HG03025 (cell line): ENCODE data around the gene NMNAT1.
"Not testable (repeated sequence)": the region's sequence is repeated elsewhere in the genome, so short reads cannot be mapped to it uniquely, and the experiment has no call there.

ENCODE experiments used
- ATAC-seq: cut with Tn5 transposase; IDR thresholded peaks from one replicate; pipeline ENCODE4 v1.9.1; 2021; ENCODE audit warnings: mild to moderate bottlenecking, moderate library complexity; ENCODE audit not compliant: unreplicated experiment, low FRiP score

The NMNAT1 gene

DNA sequence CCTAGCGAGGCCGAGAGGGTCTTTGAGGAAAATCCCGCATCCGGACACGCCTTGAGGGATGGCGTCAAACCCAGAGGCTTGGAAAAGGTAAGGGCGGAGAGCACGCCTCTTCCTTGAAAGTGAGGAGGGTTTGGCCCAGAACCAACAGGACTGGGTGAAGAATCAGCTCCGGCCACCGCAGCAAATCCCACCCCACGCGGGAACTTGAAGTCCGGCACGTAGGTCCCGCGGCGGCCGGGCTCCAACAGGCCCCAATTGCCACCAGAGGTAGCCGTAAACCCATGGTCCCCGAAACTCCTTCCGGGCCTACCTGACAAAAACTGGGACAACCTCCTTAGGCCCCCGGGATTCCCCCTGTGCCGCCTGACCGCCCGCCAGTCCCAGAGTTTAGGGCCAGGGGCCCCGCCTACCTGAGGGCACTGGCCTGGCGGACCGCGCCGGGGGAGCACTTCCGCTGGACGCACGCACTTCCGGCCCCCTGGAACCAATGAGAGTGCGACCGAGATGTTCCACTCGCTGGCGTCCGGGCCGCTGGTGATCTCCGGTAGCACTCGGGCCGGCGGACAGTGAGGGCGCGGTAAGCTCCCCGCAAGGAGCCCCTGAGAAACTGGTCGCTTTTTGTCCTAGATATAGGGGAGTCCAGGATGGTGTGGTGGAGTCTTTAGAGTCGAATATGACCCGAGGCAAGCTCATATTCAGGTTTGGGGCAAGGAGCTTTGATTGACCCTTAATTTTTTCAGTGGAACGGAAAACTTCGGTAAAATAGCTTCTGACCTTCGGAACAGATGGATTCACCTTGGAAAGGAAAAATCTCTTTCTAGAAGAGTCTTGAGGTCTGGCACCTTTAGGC lies at the start of gene NMNAT1, which contains the start of gene LZIC:
NMNAT1 (plus strand) TSS at position 537 of the 850 bp plus-strand sequence. CDS start 28,599 bp downstream, outside the sequence.
LZIC (minus strand) TSS at position 453 of the 850 bp plus-strand sequence. CDS start 6,772 bp downstream, outside the sequence.
- peak; percentile 92 for ATAC-seq

DNA sequence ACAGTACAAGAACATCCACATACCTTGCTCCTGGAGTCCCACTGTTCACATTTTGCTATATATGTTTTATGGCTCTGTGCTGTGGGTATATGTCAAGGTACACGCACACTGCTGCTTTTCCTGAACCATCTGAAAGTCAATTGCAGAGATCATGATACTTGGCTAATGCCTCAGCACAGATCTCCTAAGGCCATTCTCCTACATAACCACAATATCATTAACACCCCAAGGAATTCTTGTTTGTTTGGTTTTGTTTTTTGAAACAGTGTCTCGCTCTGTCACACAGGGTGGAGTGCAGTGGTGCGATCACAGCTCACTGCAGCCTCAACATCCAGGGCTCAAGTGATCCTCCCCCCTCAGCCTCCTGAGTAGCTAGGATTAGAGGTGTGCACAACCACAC lies 49.2 kb upstream of the NMNAT1 start:
- no peak for ATAC-seq

GRCh38 chr1:9900142-9901043 lies 42.9 kb upstream of the NMNAT1 start:
- no peak for ATAC-seq

GRCh38 chr1:9901148-9902059 lies 41.9 kb upstream of the NMNAT1 start:
- ATAC-seq: no peak

GRCh38 chr1:9902060-9902452 lies 41.2 kb upstream of the NMNAT1 start:
- no peak for ATAC-seq

DNA sequence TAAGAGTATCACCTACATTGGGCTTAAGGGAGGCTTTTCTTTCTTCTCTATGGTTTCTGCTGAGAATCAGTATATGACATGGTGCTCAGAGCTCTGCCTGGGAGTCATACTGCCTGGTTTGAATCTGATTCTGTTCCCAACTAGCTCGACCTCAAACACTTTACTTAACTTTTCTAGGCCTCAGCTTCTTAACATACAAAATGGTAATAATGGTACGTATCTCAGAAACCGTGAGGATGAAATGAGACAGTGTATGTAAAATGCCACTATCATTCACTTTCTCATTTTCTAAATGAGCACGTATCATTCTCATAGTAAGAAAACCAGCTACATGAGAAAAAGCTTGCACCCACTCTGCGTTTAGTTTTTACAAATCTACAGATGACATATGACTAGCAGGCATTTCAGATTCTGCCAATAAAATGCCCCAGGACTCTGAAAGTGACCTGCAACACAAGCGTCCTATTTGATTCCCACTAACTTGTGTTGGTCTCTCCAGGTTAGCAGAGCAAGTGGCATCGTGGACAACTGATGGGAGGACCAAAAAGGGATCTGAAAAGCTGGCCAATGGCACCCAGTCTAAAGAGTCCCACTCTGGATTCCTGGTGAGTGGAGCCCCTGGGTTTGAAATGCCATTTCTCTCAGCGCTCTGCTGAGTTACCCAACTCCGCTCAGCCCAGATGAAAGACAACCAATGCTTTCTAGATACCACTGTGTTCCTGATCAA lies 39.3 kb upstream of the NMNAT1 start:
- no peak for ATAC-seq

DNA sequence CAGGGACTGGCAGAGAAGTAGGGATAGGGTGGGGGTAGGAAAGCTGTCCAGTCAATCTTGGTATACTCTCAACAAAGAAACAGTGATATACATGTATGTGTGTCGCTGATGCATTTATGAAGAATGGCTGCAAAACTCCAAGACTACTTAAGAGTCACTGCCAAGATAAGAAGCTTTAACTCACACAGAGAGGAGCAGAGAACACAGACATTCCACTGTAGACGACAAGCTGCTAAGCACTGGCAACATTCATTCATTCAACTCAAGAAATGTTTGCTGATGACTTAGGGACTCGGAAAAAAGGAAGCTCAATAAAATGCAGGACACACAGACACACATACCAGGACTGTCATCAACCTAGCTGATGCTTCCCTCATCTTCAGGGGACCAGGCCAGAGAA lies 38.7 kb upstream of the NMNAT1 start:
- no peak for ATAC-seq

DNA sequence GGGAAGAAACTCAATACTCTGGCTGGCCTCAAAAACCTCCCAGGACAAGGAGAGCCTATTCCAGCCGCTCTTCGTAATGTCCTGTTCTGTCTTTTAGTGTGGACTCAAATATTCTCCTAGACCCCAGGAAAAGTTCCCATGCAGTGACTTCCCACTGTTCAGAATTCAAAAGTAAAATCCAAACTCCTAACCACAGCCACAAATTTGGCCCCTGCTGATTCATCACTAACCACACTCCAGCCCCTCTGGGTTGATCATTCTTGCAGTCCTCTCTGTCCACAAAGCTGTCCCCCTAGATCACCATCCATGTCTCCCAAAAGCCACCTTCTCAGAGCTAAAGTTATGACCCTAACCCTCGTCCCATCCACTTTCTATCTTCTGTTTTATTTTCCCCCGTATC lies 38.3 kb upstream of the NMNAT1 start:
- no peak for ATAC-seq

- ATAC-seq: no peak
These were observed 36.8 kb upstream of the NMNAT1 start for GRCh38 chr1:9906466-9906865.

DNA sequence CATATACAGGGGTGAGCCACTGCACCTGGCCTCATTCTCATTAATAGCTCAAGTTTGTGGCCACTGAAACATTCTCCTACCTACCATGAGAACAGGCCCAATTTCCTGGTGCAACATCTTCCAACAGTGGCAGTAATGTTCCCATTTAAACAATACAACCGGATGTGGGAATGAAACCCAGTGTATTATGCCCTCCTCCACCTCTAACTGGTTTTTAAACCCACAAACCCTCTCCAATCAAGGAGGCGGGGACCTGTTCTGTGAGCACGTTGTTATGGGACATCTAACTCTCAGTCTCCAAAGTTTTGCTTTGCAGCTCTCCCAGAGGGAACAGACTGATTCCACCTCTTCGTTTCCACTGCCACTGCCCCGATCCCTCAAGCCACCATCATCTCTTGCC lies 35.8 kb upstream of the NMNAT1 start:
- ATAC-seq: no peak

GRCh38 chr1:9908871-9909233 lies 34.4 kb upstream of the NMNAT1 start:
- ATAC-seq: no peak

DNA sequence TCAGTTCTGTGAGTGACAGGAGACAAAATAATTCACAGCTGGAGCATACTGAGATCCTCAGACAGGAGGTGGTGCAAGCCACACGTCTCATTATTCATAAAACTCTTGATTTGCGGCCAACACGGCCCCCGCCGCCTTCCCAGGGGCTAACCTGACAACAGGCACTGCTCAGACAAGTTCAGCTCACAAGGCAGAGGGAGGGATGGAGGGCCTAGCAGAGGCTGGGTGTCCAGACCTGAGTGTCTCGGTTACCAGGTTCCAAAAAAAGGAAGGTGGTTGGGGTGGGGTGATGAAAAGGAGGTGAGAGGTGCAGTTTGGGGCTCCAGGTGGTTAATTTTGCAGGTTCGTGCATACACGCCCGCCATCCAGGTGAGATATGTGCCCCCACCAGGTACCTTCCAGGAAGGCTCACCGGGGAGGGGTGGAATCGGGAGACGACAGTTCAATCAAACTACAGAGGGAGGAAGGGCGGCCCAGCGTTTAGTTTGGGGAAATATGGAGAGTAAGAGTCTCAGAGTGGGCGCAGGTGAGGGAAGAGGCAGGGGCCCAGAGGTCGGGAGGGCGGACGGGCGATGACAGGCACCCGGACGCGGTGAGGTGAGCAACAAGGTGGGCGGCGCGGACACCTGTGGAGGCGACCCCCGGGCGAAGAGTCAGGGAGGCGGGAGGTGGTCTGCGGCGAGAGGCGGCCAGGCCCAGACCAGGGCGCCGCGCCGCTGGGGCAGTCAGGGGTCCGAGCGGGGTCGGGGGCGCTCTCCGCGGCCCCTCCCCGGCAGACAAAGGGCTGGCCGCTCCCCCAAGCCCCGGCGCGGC lies 33.8 kb upstream of the NMNAT1 start:
- peak; percentile 3 for ATAC-seq

DNA sequence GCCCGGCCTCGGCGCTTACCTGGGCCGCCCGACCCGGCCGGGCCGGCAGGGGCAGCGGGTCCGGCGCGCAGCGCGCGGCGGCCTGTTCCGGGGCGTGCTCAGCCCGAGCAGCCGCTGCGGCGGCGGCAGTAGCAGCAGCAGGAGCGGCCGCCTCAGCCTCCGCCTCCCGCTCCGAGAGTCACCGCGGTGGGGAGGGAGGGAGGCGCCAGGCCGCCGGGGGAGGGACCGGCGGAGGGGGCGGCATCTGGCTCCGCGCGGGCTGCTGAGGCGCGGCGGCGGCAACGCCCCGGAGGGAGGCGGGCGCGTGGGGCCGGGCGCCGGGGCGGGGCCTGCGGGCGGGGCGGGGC lies 33.2 kb upstream of the NMNAT1 start, which contains the start of gene CTNNBIP1:
CTNNBIP1 (minus strand) TSS at position 194 of the 347 bp plus-strand sequence. CDS start 38,205 bp downstream, outside the sequence.
- peak; percentile 58 for ATAC-seq

DNA sequence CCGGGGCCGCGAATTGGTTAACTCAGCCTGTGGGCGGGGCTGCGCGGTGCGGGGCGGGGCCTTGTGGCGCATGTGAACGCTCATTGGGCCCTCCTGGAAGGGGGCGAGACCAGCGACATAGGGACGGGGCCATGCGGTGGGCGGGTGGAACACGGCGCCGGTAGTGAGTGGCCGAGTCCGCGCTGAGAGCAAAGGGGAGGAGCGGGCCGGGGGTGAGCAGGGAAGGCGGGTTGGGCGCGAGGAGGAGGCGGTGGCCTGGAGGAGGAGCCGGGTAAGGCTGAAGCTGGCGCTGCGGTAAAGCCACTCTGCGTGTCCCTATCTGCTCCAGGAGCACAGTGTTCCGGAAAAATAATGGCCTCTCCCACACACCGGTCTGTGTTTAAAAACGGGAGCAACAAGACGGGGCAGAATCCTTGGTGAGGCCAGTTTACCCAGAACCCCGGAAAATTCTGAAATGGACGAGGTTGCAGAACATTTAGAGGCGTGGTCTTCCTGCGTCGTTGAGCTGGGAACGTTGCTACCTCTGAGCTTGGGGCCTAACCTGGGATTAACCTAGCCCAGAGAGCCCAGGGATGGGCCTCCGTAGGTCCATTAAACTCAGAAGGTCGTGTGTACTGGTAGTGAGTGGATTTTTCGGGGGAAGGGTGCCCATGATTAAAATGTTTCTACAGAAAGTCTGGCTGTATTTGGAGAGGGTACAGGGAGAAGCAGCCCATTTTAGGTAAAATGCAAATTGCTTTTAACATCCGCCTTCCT lies 32.7 kb upstream of the NMNAT1 start:
- peak; percentile 93 for ATAC-seq

- ATAC-seq: no peak
These were observed 30.9 kb upstream of the NMNAT1 start for GRCh38 chr1:9912264-9912936.

- ATAC-seq: no peak
These were observed 28.7 kb upstream of the NMNAT1 start for GRCh38 chr1:9914610-9914937.

DNA sequence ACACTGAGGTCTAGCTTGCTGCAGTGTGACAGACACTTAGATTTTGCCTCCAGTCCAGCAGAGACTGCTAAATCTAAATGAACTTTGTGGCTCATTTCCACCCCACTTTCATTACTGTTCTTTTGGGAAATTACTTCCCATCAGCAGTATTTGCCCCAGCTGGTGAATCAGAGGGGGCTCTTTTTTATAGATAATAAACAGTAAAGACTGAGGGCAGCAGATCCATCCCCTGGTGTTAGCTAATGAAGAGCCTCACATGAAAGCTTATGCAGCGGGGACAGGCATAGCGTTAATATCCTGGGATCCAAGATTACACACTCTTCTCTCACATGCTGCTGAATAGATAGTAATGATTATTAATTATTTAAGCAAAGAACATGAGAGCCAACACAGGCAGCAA lies 26.8 kb upstream of the NMNAT1 start:
- no peak for ATAC-seq

DNA sequence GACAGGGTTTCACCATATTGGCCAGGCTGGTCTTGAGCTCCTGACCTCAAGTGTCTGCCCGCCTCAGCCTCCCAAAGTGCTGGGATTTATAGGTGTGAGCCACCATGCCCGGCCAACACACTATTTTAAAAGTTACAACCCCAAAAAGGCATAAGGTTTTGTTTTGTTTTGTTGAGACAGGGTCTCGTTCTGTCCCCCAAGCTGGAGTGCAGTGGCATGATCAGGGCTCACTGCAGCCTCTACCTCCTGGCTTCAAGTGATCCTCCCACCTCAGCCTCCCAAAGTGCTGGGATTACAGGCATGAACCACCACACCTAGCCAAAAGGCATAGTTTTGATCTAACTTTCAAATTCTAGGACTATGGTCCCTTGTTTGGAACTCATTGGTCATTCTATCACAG lies 25.8 kb upstream of the NMNAT1 start:
- ATAC-seq: not testable (repeated sequence)
